Neural cell (in vitro differentiated cells): ENCODE results near the gene AKAP6.

Experiments used
- CTCF ChIP-seq: fragments of 450-650 bp; IDR thresholded peaks from 2 replicates; pipeline ENCODE4 v1.5.1; 2014; ENCODE audit warnings: antibody characterized with exemption, mild to moderate bottlenecking, moderate library complexity; ENCODE audit not compliant: poor library complexity, severe bottlenecking
- EP300 ChIP-seq: fragments of 450-650 bp; conservative IDR thresholded peaks from 2 replicates; pipeline ENCODE4 v1.6.1; 2014; ENCODE audit warnings: antibody characterized with exemption, mild to moderate bottlenecking, moderate library complexity; ENCODE audit not compliant: poor library complexity, severe bottlenecking
- EZH2 ChIP-seq: fragments of 200-600, 300-800 bp; shearing (Covaris generic), sonication (generic); IDR thresholded peaks from 2 replicates; pipeline ENCODE4 v1.6.1; 2014; ENCODE audit warnings: antibody characterized with exemption, low read length, borderline replicate concordance, mild to moderate bottlenecking; ENCODE audit not compliant: insufficient read depth, poor library complexity, severe bottlenecking
- MXI1 ChIP-seq: fragments of 450-650 bp; conservative IDR thresholded peaks from 2 replicates; pipeline ENCODE4 v1.6.1; 2014; ENCODE audit warnings: antibody characterized with exemption, mild to moderate bottlenecking; ENCODE audit not compliant: poor library complexity, severe bottlenecking
- REST ChIP-seq: IDR thresholded peaks from 2 replicates; pipeline ENCODE4 v1.6.1; 2012; ENCODE audit warnings: borderline replicate concordance

- TF ChIP-seq CTCF (no peak), EP300 (no peak), EZH2 (no peak), MXI1 (no peak), REST (no peak)
Observed at GRCh38 chr14:32593290-32593942, 264.3 kb downstream of the AKAP6 start.
